H1 (cell line): ENCODE results near the gene CORO2B. TPM values are rescaled to one million over a fixed set of nuclear protein-coding genes. Genes with fewer than 3 reads are reported as not detected.

Experiments
- CTCF ChIA-PET: fragments of 300-600 bp; sonication (Branson Sonifier 250); formaldehyde crosslinking; loops from one replicate; lab custom pipeline; 2021; ENCODE audit not compliant: partially characterized antibody; lab: Charles Lee
- POLR2A ChIA-PET: fragments of 300-600 bp; sonication (Branson Sonifier 250); formaldehyde crosslinking; loops from one replicate; lab custom pipeline; 2021; ENCODE audit warnings: inconsistent platforms; ENCODE audit not compliant: partially characterized antibody; lab: Charles Lee
- DNase-seq, 2 experiments: peaks; one replicate each; pipeline versions ENCODE4 v3.0.0 to v3.0.0-alpha.2; 2010 to 2022; ENCODE audit warnings: low spot score in 2 of 2, low read depth in 1 of 2, mixed read lengths in 1 of 2
- FAIRE-seq: peaks from 2 replicates; lab custom pipeline; 2011; peaks lifted over from hg19 to GRCh38; lab: Jason Lieb, UNC
- H2AFZ ChIP-seq: 2 replicates; pipeline ENCODE4 v1.8.1; 2012; ENCODE audit warnings: low read length, inconsistent platforms
- H2AK5ac ChIP-seq: 2 replicates; pipeline ENCODE4 v1.6.1; 2013; ENCODE audit warnings: low read depth, low read length
- H2BK120ac ChIP-seq: replicated peaks from 2 replicates; pipeline ENCODE3; 2013; ENCODE audit warnings: low read depth, low read length, inconsistent platforms
- H2BK12ac ChIP-seq: 2 replicates; pipeline ENCODE4 v1.6.1; 2013; ENCODE audit warnings: low read depth, low read length
- H2BK15ac ChIP-seq: 2 replicates; pipeline ENCODE4 v1.6.1; 2013; ENCODE audit warnings: low read length
- H2BK20ac ChIP-seq: 2 replicates; pipeline ENCODE4 v1.6.1; 2013; ENCODE audit warnings: low read length
- H2BK5ac ChIP-seq: 2 replicates; pipeline ENCODE4 v1.6.1; 2013; ENCODE audit warnings: low read depth, low read length
- H3K14ac ChIP-seq: 2 replicates; pipeline ENCODE4 v1.6.1; 2013; ENCODE audit warnings: inconsistent platforms; ENCODE audit not compliant: insufficient read length
- H3K18ac ChIP-seq: 2 replicates; pipeline ENCODE4 v1.6.1; 2013; ENCODE audit warnings: low read length; ENCODE audit errors: extremely low read depth
- H3K23ac ChIP-seq: 2 replicates; pipeline ENCODE4 v1.6.1; 2013; ENCODE audit warnings: inconsistent platforms; ENCODE audit not compliant: insufficient read length
- H3K23me2 ChIP-seq: 2 replicates; pipeline ENCODE4 v1.6.1; 2013; ENCODE audit warnings: low read depth, low read length
- H3K27ac ChIP-seq: 2 replicates; pipeline ENCODE4 v1.6.1; 2011; ENCODE audit warnings: low read depth, low read length, inconsistent platforms
- H3K27me3 ChIP-seq, 4 experiments: replicated peaks in 1 of 4; 1 replicate in 1 of 4; 2 replicates in 3 of 4; pipeline versions ENCODE4 v1.6.1 to v1.8.1; 2011 to 2013; ENCODE audit warnings: low read length in 3 of 4, mild to moderate bottlenecking in 3 of 4, inconsistent platforms in 2 of 4, mixed read lengths in 2 of 4, moderate library complexity in 1 of 4; ENCODE audit not compliant: control insufficient read depth in 3 of 4, insufficient read depth in 3 of 4; ENCODE audit errors: extremely low read depth in 1 of 4
- H3K36me3 ChIP-seq, 4 experiments: 2 replicates each; pipeline versions ENCODE4 v1.6.1 to v1.8.1; 2011 to 2013; ENCODE audit warnings: mild to moderate bottlenecking in 4 of 4, low read length in 3 of 4, moderate library complexity in 2 of 4, control low read depth in 1 of 4, inconsistent platforms in 1 of 4; ENCODE audit not compliant: insufficient read depth in 4 of 4, control insufficient read depth in 2 of 4
- H3K4ac ChIP-seq: replicated peaks from 2 replicates; pipeline ENCODE3; 2013; ENCODE audit warnings: low read length, low read depth, mixed read lengths, inconsistent platforms; ENCODE audit not compliant: insufficient read length
- H3K4me1 ChIP-seq, 4 experiments: replicated peaks in 1 of 4; 1 replicate in 1 of 4; 2 replicates in 3 of 4; pipeline versions ENCODE4 v1.6.1 to v1.8.1; 2011 to 2013; ENCODE audit warnings: low read length in 3 of 4, inconsistent platforms in 2 of 4, mixed read lengths in 1 of 4; ENCODE audit not compliant: insufficient read depth in 4 of 4, control insufficient read depth in 3 of 4
- H3K4me2 ChIP-seq, 2 experiments: 2 replicates each; pipeline versions ENCODE4 v1.6.1 to v1.8.1; 2011 to 2013; ENCODE audit warnings: low read depth in 2 of 2, low read length in 2 of 2, control low read depth in 1 of 2, inconsistent platforms in 1 of 2, mild to moderate bottlenecking in 1 of 2; ENCODE audit not compliant: insufficient read depth in 1 of 2
- H3K4me3 ChIP-seq, 4 experiments: fragments of 200-600, 300-600 bp in 1 of 4; sonication (generic), shearing (Covaris generic), sonication (Bioruptor Twin) in 1 of 4; 2 replicates each; pipeline versions ENCODE4 v1.5.1 to v1.8.1; 2011 to 2016; ENCODE audit warnings: low read length in 4 of 4, low read depth in 3 of 4, control low read depth in 2 of 4, inconsistent platforms in 2 of 4, mild to moderate bottlenecking in 2 of 4, mixed read lengths in 1 of 4, moderate library complexity in 1 of 4; ENCODE audit not compliant: insufficient read depth in 2 of 4; ENCODE audit errors: extremely low read depth in 1 of 4
- H3K56ac ChIP-seq: replicated peaks from 2 replicates; pipeline ENCODE3; 2013; ENCODE audit warnings: low read depth, mild to moderate bottlenecking, mixed read lengths, low read length, inconsistent platforms; ENCODE audit not compliant: insufficient read length
- H3K79me1 ChIP-seq: 2 replicates; pipeline ENCODE4 v1.6.1; 2013; ENCODE audit warnings: low read depth, low read length, control low read depth
- H3K79me2 ChIP-seq, 2 experiments: 2 replicates each; pipeline versions ENCODE4 v1.6.1 to v1.8.1; 2012 to 2013; ENCODE audit warnings: low read length in 2 of 2, mild to moderate bottlenecking in 2 of 2, inconsistent platforms in 1 of 2; ENCODE audit not compliant: insufficient read depth in 2 of 2, control insufficient read depth in 1 of 2
- H3K9ac ChIP-seq, 4 experiments: replicated peaks in 1 of 4; 1 replicate in 1 of 4; 2 replicates in 3 of 4; pipeline versions ENCODE4 v1.6.1 to v1.8.1; 2011 to 2013; ENCODE audit warnings: low read depth in 3 of 4, low read length in 3 of 4, control low read depth in 2 of 4, mild to moderate bottlenecking in 2 of 4, moderate library complexity in 2 of 4, inconsistent platforms in 1 of 4; ENCODE audit errors: extremely low read depth in 1 of 4
- H3K9me3 ChIP-seq, 2 experiments: 2 replicates each; pipeline versions ENCODE4 v1.6.1 to v1.8.1; 2012 to 2013; ENCODE audit warnings: mild to moderate bottlenecking in 2 of 2, moderate library complexity in 2 of 2, control low read depth in 1 of 2, inconsistent platforms in 1 of 2, low read depth in 1 of 2, low read length in 1 of 2, mixed read lengths in 1 of 2; ENCODE audit not compliant: insufficient read depth in 2 of 2
- H4K20me1 ChIP-seq, 2 experiments: replicated peaks in 1 of 2; 2 replicates each; pipeline versions ENCODE3 to v1.8.1; 2011 to 2013; ENCODE audit warnings: inconsistent platforms in 2 of 2, low read length in 2 of 2, mild to moderate bottlenecking in 1 of 2; ENCODE audit not compliant: insufficient read depth in 2 of 2, control insufficient read depth in 1 of 2
- H4K5ac ChIP-seq: 2 replicates; pipeline ENCODE4 v1.6.1; 2013; ENCODE audit warnings: low read length, low read depth, mixed read lengths, inconsistent platforms; ENCODE audit not compliant: insufficient read length
- H4K8ac ChIP-seq: 2 replicates; pipeline ENCODE4 v1.8.0; 2013; ENCODE audit warnings: mild to moderate bottlenecking, moderate library complexity, low read length, inconsistent platforms; ENCODE audit not compliant: insufficient read depth; ENCODE audit errors: extremely low read depth
- H4K91ac ChIP-seq: replicated peaks from 2 replicates; pipeline ENCODE3; 2013; ENCODE audit warnings: low read length, mixed read lengths, inconsistent platforms; ENCODE audit not compliant: insufficient read length
- FOSL1 ChIP-seq: IDR thresholded peaks from 2 replicates; pipeline ENCODE4 v1.6.1; 2011; ENCODE audit warnings: mild to moderate bottlenecking, low read depth, low read length, moderate library complexity; ENCODE audit not compliant: insufficient read depth
- JUND ChIP-seq: IDR thresholded peaks from 2 replicates; pipeline ENCODE4 v1.6.1; 2011; ENCODE audit warnings: mild to moderate bottlenecking, improper control_type of control experiment, low read length
- NANOG ChIP-seq: IDR thresholded peaks from 2 replicates; pipeline ENCODE4 v1.6.1; 2011; ENCODE audit warnings: low read length, low read depth, mild to moderate bottlenecking, inconsistent platforms; ENCODE audit not compliant: insufficient read depth, poor library complexity, severe bottlenecking
- RAD21 ChIP-seq, 2 experiments: IDR thresholded peaks in 1 of 2; conservative IDR thresholded peaks in 1 of 2; 2 replicates each; pipeline ENCODE4 v1.6.1; 2011; ENCODE audit warnings: low read depth in 2 of 2, low read length in 2 of 2, improper control_type of control experiment in 1 of 2, inconsistent platforms in 1 of 2, mild to moderate bottlenecking in 1 of 2, moderate library complexity in 1 of 2
- TBP ChIP-seq: IDR thresholded peaks from 2 replicates; pipeline ENCODE4 v1.6.1; 2011; ENCODE audit warnings: low read depth, low read length, improper control_type of control experiment
- YY1 ChIP-seq: IDR thresholded peaks from 2 replicates; pipeline ENCODE4 v1.6.1; 2011; ENCODE audit warnings: low read depth, mild to moderate bottlenecking, low read length
- WGBS, 2 experiments: shearing (Covaris generic) in 1 of 2; methylation state at CpG; one replicate each; pipeline versions ENCODE4 v1.1.6 to v1.1.7; 2013 to 2015; ENCODE audit warnings: low lambda C conversion rate in 2 of 2, mixed read lengths in 2 of 2, inconsistent platforms in 1 of 2, low coverage in 1 of 2, missing lambda C conversion rate in 1 of 2; ENCODE audit not compliant: insufficient replicate concordance in 2 of 2, insufficient coverage in 1 of 2, insufficient read length in 1 of 2; ENCODE audit errors: extremely low coverage in 1 of 2, missing lambda C conversion rate in 1 of 2; 5-methylcytosine and 5-hydroxymethylcytosine counted together
- polyA plus RNA-seq, 7 experiments: library from polyadenylated mRNA; depleted of rRNA in 3 of 7; stranded (reverse) in 5 of 7; unstranded in 2 of 7; fragments of >200 nt in 5 of 7; fragments of 200-250 nt in 2 of 7; gene quantifications; 1 replicate in 5 of 7; 2 replicates in 1 of 7; 4 replicates in 1 of 7; pipeline versions ENCODE4 v1.2.1 to v1.2.3, GENCODE V29; 2011 to 2013; ENCODE audit warnings: missing spikeins in 2 of 7, mixed read lengths in 2 of 7
- total RNA-seq: library from RNA; stranded (reverse); fragmentation: NEBNext Ultra II Directional; extraction: Animal tissue kit (Norgen Biotek cat#: 25700); gene quantifications from 2 replicates; pipeline ENCODE4 v1.2.1, GENCODE V29; 2021

CORO2B gene
- total and polyA plus RNA-seq, 2 of the 8 experiments (the other 6 are each of a cell fraction or from before 2014, with no cell fraction given) = 3.4 to 6.7 TPM

DNA sequence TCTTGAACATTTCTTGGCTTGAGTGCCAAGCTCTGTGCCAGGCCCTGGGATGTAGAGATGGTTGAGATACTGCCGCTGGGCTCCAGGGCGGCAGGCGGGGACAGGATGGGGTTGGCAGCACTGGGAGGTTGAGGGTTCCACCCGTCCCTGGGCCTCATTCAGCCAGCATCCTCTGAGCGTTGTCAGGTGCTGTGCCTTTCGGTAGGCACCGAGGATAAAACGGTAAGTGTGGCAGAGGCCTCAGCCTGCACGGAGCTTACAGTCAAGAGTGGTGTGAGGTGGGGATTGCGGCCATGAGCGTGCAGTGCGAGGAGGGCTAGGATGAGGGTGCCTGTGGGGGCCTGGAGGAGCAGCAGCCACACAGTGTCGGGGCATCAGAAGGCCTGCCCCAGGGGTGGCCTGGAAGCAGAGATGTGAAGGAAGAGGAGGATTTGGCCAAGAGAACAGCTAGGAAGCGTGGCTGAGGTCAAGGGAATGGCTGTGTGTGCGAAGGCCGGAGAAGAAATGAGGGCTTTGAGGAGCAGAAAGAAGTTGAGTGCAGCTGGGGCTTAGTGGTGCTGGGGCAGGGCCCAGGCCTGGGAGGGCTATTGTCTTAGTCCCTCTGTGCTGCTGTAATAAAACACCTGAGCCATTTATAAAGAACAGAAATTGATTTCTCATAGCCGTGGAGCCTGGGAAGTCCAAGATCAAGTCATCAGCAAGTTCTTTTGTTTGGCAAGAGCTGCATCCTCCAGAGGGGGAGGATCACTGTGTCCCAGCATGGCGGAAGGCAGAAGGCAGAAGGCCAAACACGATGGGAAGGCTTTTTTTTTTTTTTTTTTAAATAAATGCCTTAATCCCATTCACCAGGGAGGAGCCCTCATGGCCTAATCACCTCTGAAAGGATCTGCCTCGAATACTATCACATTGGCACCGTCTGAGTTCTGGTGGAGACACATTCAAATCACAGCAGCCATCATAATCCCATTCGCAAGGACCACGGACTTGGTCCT is 22.7 kb downstream of the CORO2B start:
- no peak overlapping the region; a peak in 1 of 4 replicates for H3K4me2 ChIP-seq
- no peaks in the 10 kb centered on the region for H3K79me1 ChIP-seq
- no peak overlapping the region for H3K18ac ChIP-seq
- no peak overlapping the region for H2AFZ ChIP-seq
- H3K56ac ChIP-seq = no peak overlapping the region
- H3K36me3 ChIP-seq = no peaks in the 10 kb centered on the region
- CTCF ChIA-PET = interaction anchor here (0.9 to 2.2 kb wide), 8 partner anchors 11 to 72 kb away, joined by 3 to 11 read pairs (median 5); no protein-coding TSS in a partner anchor
- no peaks in the 10 kb centered on the region for H3K79me2 ChIP-seq
- DNase-seq (no peak), FAIRE-seq (no peak)
- no peak overlapping the region for H4K8ac ChIP-seq
- peak overlapping the region; percentile 97; the same call in 1 of the 2 replicates for H2BK12ac ChIP-seq
- H3K14ac ChIP-seq = no peak overlapping the region
- no peak overlapping the region for H3K9ac ChIP-seq
- no peak overlapping the region for H3K4me3 ChIP-seq
- H3K23ac ChIP-seq = no peak overlapping the region
- H2BK20ac ChIP-seq = peak overlapping the region; percentile 32; the same call in 1 of the 2 replicates
- H3K9me3 ChIP-seq = no peaks in the 10 kb centered on the region
- WGBS, 2 experiments = 88% methylated on average over 22 of the region's 23 CpGs; no CpG with 5 or more reads in 1 of the 2 experiments
- H2BK5ac ChIP-seq = 0 out of 2 replicates have a peak overlapping the region, but pooled peaks have one; percentile 37
- POLR2A ChIA-PET = interaction anchor here (0.8 to 1.3 kb wide), 3 partner anchors 8 to 68 kb away, joined by 3 read pairs; no protein-coding TSS in a partner anchor
- TF ChIP-seq JUND (no peak), FOSL1 (no peak), RAD21 (IDR thresholded peaks at IDR 0.05 in 1 of 2, conservative IDR thresholded peaks at IDR 0.05 in 1 of 2; ENCODE audit: low read depth in 2 of 2, low read length in 2 of 2) (no peak), TBP (no peak), NANOG (no peak), YY1 (no peak)
- TF ChIP-seq, all 59 proteins: peak for 0
- H3K4ac ChIP-seq = no peak overlapping the region
- no peaks in the 10 kb centered on the region; the same call in 1 of the 2 replicates for H3K23me2 ChIP-seq
- H2BK120ac ChIP-seq = no peak overlapping the region
- no peak overlapping the region for H3K27ac ChIP-seq
- H2BK15ac ChIP-seq = peak overlapping the region; percentile 25; the same call in 1 of the 2 replicates
- H2AK5ac ChIP-seq = peak overlapping the region; percentile 87; the same call in 1 of the 2 replicates
- H3K27me3 ChIP-seq = no peaks in the 10 kb centered on the region; a peak in 2 of 7 replicates
- peaks cover 5 to 36% (median 24%) of the 10 kb centered on the region in 4 experiments for H3K4me1 ChIP-seq
- H4K91ac ChIP-seq = peak overlapping the region; percentile 69
- no peaks in the 10 kb centered on the region for H4K20me1 ChIP-seq
- no peak overlapping the region for H4K5ac ChIP-seq
